Breast epithelium (tissue), 4 donors: ENCODE data around the gene LEKR1. TPM values are rescaled to one million over a fixed set of nuclear protein-coding genes. Genes with fewer than 3 reads are reported as not detected.

Experiments used
- DNase-seq, 2 donors: peaks; one replicate each; pipeline ENCODE4 v3.0.0-alpha.2; 2019; ENCODE audit warnings: low spot score in 2 of 2
- H3K27ac ChIP-seq, 2 donors: fragments of 200-600 bp; sonication (generic) in 1 of 2; one replicate each; pipeline ENCODE4 v1.5.1; 2016 to 2019; ENCODE audit warnings: mild to moderate bottlenecking in 1 of 2
- H3K27me3 ChIP-seq, 2 donors: fragments of 200-600 bp; sonication (generic) in 1 of 2; one replicate each; pipeline versions ENCODE4 v1.5.1 to v1.6.0; 2017 to 2019; ENCODE audit warnings: control low read depth in 1 of 2, mild to moderate bottlenecking in 1 of 2
- H3K36me3 ChIP-seq: fragments of 200-600 bp; one replicate; pipeline ENCODE4 v1.5.1; 2019
- H3K4me1 ChIP-seq, 2 donors: fragments of 200-600 bp; sonication (generic); one replicate each; pipeline ENCODE4 v1.5.1; 2016 to 2019; ENCODE audit warnings: control low read depth in 1 of 2
- H3K4me3 ChIP-seq, 3 donors: fragments of 200-600 bp; sonication (generic); 1 replicate in 2 of 3; 2 replicates in 1 of 3; pipeline ENCODE4 v1.5.1; 2016 to 2019; ENCODE audit warnings: mild to moderate bottlenecking in 3 of 3, moderate library complexity in 2 of 3
- H3K9me3 ChIP-seq, 2 donors: fragments of 200-600 bp; sonication (generic) in 1 of 2; one replicate each; pipeline ENCODE4 v1.5.1; 2016 to 2019; ENCODE audit warnings: control low read depth in 1 of 2
- POLR2A ChIP-seq: fragments of 450-650 bp; IDR thresholded peaks from one replicate; pipeline ENCODE4 v1.6.1; 2016; ENCODE audit warnings: antibody characterized with exemption, mild to moderate bottlenecking, moderate library complexity
- POLR2AphosphoS5 ChIP-seq, 3 donors: sonication (generic); formaldehyde crosslinking; IDR thresholded peaks; one replicate each; pipeline ENCODE4 v1.6.1; 2017; ENCODE audit warnings: antibody characterized with exemption in 3 of 3
- intact Hi-C: fragments of 100-400 bp; cut with DNase I; formaldehyde crosslinking; loops from one replicate; pipeline ENCODE4 v1.15.1; 2023; ENCODE audit warnings: low total_unique reads
- total RNA-seq, 3 donors: library from RNA; depleted of rRNA; stranded (reverse); fragments of >200 nt; gene quantifications; one replicate each; pipeline ENCODE4 v1.1.0, GENCODE V29; 2016
- TF ChIP-seq, protein P1 (sequence below), 3 donors: fragments of 450-650 bp; IDR thresholded peaks; one replicate each; pipeline ENCODE4 v1.5.1; 2016 to 2017; ENCODE audit warnings: antibody characterized with exemption in 3 of 3, mild to moderate bottlenecking in 3 of 3, moderate library complexity in 3 of 3

Gene LEKR1
- total RNA-seq, 3 donors from 2014 or later: 1.6 to 8.0 (median 2.3) TPM

DNA sequence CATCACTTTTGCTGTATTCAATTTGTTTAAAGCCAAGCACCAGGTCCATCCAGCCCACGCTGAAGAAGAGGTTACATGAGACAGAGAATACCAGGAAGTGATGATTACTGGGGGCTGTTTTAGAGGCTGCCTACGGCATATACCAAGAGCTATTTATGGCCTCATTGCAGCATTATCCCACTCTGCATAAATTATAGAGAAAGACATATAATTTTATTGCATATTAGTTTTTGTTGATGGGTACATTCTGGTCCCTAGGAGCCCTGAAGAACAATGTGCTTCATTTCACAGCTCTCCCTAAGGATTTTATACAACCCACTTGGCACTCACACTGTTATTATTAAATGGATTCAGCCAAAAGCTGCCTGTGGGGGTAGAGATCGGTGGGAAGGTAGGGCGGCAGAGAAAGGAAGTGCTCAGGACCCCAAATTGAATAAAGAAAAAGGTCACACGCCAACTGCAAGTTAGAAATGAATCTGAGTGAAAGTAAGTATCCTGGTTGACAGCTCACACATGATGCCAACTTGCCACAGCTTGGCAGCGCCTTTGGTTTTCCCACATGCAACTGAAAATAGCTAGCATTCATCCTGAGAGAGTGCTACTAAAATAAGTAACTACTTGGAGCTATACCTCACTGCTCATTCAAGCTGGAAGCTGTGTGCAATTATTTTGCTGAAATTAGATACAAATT is 260.1 kb downstream of the LEKR1 start:
- Histone ChIP-seq H3K27ac (peak overlapping the region; percentile 97 to 99), H3K4me3 (no peak overlapping the region), H3K36me3 (no peaks in the 10 kb centered on the region), H3K9me3 (no peaks in the 10 kb centered on the region), H3K27me3 (no peaks in the 10 kb centered on the region), H3K4me1 (peaks cover 8 to 13% of the 10 kb centered on the region in 2 donors)
- TF ChIP-seq, protein P1, sequence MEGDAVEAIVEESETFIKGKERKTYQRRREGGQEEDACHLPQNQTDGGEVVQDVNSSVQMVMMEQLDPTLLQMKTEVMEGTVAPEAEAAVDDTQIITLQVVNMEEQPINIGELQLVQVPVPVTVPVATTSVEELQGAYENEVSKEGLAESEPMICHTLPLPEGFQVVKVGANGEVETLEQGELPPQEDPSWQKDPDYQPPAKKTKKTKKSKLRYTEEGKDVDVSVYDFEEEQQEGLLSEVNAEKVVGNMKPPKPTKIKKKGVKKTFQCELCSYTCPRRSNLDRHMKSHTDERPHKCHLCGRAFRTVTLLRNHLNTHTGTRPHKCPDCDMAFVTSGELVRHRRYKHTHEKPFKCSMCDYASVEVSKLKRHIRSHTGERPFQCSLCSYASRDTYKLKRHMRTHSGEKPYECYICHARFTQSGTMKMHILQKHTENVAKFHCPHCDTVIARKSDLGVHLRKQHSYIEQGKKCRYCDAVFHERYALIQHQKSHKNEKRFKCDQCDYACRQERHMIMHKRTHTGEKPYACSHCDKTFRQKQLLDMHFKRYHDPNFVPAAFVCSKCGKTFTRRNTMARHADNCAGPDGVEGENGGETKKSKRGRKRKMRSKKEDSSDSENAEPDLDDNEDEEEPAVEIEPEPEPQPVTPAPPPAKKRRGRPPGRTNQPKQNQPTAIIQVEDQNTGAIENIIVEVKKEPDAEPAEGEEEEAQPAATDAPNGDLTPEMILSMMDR (IDR thresholded peaks at IDR 0.05): no peak
- TF ChIP-seq POLR2A (no peak), POLR2AphosphoS5 (IDR thresholded peaks at IDR 0.05) (no peak)
- intact Hi-C loops: loop anchor here (10.0 kb wide), 1 partner anchor 411 kb away; the partner anchor contains the start of gene TIPARP
- peak in 1 of 2 donors; percentile 38 for DNase-seq

DNA sequence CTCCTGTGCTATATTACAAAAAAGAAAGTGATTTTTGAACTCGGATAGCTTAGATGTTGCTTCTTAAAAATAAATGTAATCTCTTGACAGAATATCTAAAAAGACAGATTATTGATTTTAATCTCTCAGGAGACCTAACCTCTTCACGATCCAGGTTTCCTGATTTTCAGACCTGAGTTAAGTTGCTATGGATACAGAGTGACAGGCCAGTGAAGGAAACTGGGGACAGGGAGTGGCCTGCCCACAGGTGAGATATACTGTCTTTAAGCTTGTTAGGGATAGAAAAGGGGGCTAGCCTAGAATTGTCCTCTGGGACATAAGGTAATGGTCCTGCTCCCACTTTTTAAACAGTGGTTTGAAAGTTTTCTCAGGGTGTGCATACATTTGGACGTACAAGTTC is 260.6 kb downstream of the LEKR1 start:
- Histone ChIP-seq H3K4me3 (no peak overlapping the region), H3K27me3 (no peaks in the 10 kb centered on the region), H3K9me3 (no peaks in the 10 kb centered on the region), H3K36me3 (no peaks in the 10 kb centered on the region), H3K4me1 (peaks cover 8 to 11% of the 10 kb centered on the region in 2 donors), H3K27ac (peak overlapping the region; percentile 97 to 99)
- no peak for DNase-seq
- intact Hi-C loops: loop anchor here (10.0 kb wide), 1 partner anchor 412 kb away; the partner anchor contains the start of gene TIPARP
- TF ChIP-seq, protein P1 (IDR thresholded peaks at IDR 0.05): no peak
- TF ChIP-seq POLR2AphosphoS5 (IDR thresholded peaks at IDR 0.05) (no peak), POLR2A (no peak)

DNA sequence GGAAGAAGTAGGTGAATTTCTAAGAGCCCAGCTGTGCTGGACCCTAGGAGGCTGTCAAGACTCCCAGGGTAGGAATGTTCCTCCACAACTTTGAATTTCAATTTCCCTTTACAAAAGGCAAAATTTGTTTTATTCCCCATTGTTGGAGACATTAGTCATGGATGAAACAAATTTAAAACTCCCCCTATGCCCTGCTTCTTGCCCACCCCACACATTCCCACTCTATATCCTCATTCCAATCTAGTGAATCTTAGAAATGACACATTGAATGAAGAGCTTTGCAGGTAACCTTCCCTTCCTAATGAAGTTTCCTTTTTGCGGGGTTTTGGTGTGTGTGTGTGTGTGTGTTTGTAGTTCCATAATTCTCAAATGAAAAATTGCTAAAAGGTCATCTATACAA is 261.2 kb downstream of the LEKR1 start:
- H3K4me1 ChIP-seq: peaks cover 8% of the 10 kb centered on the region in 2 donors
- no peak overlapping the region for H3K4me3 ChIP-seq
- intact Hi-C loops: loop anchor here (10.0 kb wide), 1 partner anchor 413 kb away; the partner anchor contains the start of gene TIPARP

DNA sequence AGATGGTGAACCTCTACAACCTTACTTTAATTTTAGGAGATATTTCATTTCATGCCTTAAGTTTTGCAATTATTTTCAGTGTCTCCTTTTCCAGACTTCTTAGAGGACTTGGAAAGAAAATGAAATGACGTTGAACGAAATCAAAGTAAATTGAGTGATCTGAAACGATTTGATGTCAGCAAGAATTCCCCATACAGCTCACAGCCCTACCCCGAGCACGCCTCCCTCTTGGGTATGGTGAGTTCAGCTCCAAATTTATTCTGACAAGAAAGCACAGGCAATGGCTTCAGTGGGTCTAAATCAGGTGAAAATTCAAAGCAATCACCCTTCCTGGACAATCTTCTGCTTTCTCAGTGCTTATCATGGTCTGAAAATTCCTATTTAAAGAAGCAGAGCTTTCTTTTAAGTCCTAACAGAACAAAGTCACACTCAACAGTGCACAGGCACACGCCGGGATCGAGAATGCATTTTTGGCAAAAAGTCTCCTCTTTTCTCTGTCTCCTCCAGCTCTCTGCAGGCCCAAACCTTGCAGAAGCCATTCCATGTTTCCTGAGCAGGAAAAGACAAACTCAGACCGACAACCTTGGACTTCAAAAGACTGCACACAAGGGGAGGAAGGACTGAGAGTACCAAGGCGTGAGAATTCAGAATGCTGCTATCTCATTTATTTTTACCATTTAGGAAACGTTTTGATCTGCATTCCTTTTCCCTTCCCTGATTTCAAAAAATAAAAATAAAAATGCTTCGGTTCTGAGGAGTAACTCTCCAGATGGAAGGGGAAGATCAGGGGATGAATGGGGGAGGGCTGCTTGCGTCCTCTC is 261.8 kb downstream of the LEKR1 start:
- no peak for TF ChIP-seq POLR2AphosphoS5 (IDR thresholded peaks at IDR 0.05)
- TF ChIP-seq, protein P1 (IDR thresholded peaks at IDR 0.05): no peak
- TF ChIP-seq POLR2A: no peak
- Histone ChIP-seq H3K36me3 (no peaks in the 10 kb centered on the region), H3K9me3 (no peaks in the 10 kb centered on the region), H3K27ac (peak overlapping the region; percentile 97 to 99), H3K27me3 (no peaks in the 10 kb centered on the region), H3K4me1 (peaks cover 8% of the 10 kb centered on the region in 2 donors), H3K4me3 (peak overlapping the region; percentile 53 to 75 (median 70))
- intact Hi-C loops: loop anchor here (10.0 kb wide), 1 partner anchor 413 kb away; the partner anchor contains the start of gene TIPARP
- DNase-seq: no peak

More for the DNA sequence above, 261.2 kb downstream of the LEKR1 start:
- Histone ChIP-seq H3K36me3 (no peaks in the 10 kb centered on the region), H3K27me3 (no peaks in the 10 kb centered on the region), H3K27ac (peak overlapping the region; percentile 97 to 99), H3K9me3 (no peaks in the 10 kb centered on the region)
- TF ChIP-seq, protein P1 (IDR thresholded peaks at IDR 0.05): no peak
- TF ChIP-seq POLR2AphosphoS5 (IDR thresholded peaks at IDR 0.05): no peak
- DNase-seq: no peak
